Muscle layer of duodenum (tissue), 2 donors: ENCODE data around the gene TTLL10.

Experiments
- H3K27ac ChIP-seq: one replicate; pipeline ENCODE4 v1.7.0; 2013; ENCODE audit warnings: mild to moderate bottlenecking, low read length
- H3K27me3 ChIP-seq: one replicate; pipeline ENCODE4 v1.7.0; 2013; ENCODE audit warnings: low read depth, mild to moderate bottlenecking, control low read depth, low read length
- H3K36me3 ChIP-seq, 2 donors: one replicate each; pipeline ENCODE4 v1.7.0; 2013; ENCODE audit warnings: low read length in 2 of 2, control low read depth in 1 of 2, mild to moderate bottlenecking in 1 of 2; ENCODE audit not compliant: insufficient read depth in 2 of 2, control insufficient read depth in 1 of 2
- H3K4me1 ChIP-seq, 2 donors: one replicate each; pipeline ENCODE4 v1.7.0; 2013; ENCODE audit warnings: low read length in 2 of 2, mild to moderate bottlenecking in 2 of 2, control low read depth in 1 of 2, moderate library complexity in 1 of 2; ENCODE audit not compliant: insufficient read depth in 2 of 2, control insufficient read depth in 1 of 2
- H3K4me3 ChIP-seq, 2 donors: one replicate each; pipeline ENCODE4 v1.7.0; 2013; ENCODE audit warnings: low read length in 2 of 2, low read depth in 1 of 2, mild to moderate bottlenecking in 1 of 2
- H3K9me3 ChIP-seq, 2 donors: one replicate each; pipeline ENCODE4 v1.7.0; 2013; ENCODE audit warnings: low read length in 2 of 2, control low read depth in 1 of 2, mild to moderate bottlenecking in 1 of 2; ENCODE audit not compliant: control insufficient read depth in 1 of 2
- donor health status: healthy.

Gene TTLL10

DNA sequence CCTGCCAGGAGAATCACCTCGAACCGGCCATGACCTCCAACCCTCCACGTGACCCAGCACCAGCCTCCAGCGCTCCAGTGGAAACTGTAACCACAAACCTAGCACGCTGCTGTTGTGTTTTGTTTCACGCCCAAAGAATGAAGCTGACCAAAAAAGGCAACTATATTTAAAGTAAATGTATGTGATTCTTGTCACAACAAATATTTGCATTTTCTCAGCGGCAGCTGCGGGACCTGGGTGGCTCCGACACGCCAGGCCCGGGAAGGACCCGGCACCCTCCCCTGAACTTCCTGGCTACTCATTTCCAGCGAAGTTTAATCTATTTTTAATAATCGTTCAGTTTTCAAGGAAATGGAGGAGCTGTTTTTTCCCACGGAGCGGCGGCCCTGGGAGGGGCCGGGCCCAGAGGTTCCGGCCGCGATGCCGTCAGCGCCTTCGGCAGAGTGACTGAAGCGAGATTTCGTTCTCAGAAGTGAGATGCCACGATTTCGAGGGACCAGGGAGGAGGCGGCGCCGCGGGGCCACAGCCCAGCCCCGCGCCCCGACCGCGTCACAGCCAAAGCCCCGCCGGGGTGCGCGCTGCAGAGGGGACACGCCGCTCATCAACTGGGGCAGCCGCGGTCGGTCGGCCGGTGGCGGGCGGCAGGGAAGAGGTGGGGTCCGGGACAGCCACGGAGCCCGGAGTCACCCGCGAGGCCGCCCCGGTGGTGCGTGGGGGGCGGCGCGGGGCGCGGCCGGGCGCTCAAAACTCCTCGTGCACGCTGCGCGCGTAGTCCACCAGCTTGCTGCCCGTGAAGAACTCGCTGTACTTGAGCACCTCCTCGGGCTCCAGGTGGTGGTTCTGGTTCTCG is 43.3 kb downstream of the TTLL10 start:
- Histone ChIP-seq H3K9me3 (no peaks in the 10 kb centered on the region), H3K36me3 (peaks cover 19 to 56% of the 10 kb centered on the region in 2 donors), H3K27me3 (no peaks in the 10 kb centered on the region), H3K27ac (no peak overlapping the region), H3K4me1 (no peaks in the 10 kb centered on the region), H3K4me3 (no peak overlapping the region)

DNA sequence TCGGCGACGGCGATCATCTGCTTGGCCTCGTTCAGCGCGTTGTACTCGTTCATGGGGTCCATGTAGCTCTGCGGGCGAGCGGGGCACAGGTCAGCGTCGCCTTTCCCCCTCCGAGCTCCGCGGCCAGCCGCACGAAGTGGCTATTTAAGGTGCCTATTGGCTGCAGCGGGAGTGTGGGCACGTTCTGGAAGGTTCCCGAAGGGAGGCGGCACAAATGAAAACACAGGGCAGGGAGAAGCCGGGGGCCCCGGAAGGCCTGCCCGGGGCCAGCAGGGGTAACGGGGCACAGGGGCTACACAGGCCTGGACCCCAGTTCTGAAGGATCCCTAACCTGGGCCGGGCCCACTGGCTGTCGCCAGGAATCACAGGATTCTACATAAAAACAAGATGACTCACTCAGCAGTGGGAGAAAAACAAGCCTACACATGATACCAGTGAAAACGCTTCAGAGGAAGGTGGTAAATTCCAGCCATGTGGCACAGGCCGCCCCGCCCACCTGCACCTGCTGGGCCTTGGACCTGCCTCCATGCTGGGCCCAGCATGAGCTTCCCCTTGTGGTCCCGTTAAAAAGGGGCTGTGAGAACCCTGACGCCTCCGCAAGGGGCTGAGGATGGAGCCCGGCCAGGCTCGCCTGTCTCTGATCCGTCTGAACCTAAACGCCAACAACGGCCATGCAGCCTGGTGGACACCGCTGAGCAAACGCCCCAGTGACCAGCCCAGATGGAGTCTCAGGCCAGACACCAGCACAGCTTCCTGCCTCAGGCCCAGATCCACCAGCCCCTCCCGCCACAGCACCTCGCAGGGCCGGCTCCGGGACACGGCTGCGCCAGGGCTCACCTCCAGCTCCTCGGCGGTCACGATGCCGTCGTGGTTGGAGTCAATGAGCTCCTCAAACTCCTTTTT is 44.2 kb downstream of the TTLL10 start:
- Histone ChIP-seq H3K27ac (no peak overlapping the region), H3K36me3 (peaks cover 22 to 64% of the 10 kb centered on the region in 2 donors), H3K4me1 (no peaks in the 10 kb centered on the region)

DNA sequence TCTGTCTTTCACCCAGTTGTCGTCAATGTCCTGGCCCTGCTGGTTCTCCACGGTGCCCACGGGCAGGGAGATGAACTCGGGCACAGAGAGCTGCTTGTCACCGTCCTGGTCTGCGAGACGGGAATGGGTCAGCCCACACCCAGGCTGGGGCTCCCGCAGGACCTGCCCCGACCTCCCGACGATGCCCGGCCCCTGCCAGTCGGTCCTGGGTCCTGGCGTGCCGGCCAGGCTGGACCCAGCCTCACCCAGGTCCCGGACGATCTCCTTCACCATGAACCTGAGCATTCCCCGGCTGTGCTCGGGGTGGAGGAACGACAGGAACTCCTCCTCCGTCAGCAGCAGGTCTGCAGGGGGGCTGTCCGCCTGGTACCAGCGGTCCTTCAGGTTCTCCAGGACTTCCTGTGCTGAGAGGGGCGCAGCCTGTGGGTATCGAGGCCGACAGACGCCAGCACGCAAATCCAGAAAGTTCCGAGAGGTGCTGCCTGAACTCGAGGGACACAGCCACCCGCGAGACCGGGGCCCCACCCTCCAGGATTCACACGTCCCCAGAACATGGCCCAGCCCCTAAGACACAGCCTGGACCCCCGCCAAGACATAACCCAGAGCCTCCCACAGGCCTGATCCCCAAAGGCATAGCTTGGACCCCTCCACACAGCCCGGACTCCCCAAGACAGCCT is 45.0 kb downstream of the TTLL10 start:
- Histone ChIP-seq H3K27me3 (no peaks in the 10 kb centered on the region), H3K4me1 (no peaks in the 10 kb centered on the region), H3K27ac (no peak overlapping the region), H3K9me3 (no peaks in the 10 kb centered on the region), H3K4me3 (no peak overlapping the region), H3K36me3 (peaks cover 27 to 71% of the 10 kb centered on the region in 2 donors)

More for the DNA sequence above, 44.2 kb downstream of the TTLL10 start:
- Histone ChIP-seq H3K27me3 (no peaks in the 10 kb centered on the region), H3K9me3 (no peaks in the 10 kb centered on the region), H3K4me3 (no peak overlapping the region)

DNA sequence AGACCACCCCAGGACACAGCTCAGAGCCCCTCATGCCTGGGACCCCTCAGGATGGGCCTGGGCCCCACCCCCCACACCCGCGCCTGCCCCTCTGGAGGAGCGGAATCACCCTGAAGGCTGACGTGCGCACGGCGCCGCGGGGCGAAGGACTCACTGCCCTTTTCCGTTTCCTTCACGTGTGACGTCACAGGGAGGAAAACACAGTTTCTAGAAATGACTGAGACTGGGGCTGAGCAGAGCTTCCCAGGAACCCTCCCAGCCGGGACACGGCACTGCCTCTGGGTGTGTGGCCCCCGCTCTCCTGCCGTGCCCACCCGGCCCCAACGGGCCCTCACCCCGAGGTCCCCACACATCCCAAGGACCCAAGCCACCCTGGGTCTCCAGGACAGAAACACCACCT is 45.7 kb downstream of the TTLL10 start:
- H3K27me3 ChIP-seq = no peaks in the 10 kb centered on the region
- H3K27ac ChIP-seq = no peak overlapping the region
- no peaks in the 10 kb centered on the region for H3K9me3 ChIP-seq
- peaks cover 27 to 71% of the 10 kb centered on the region in 2 donors for H3K36me3 ChIP-seq
- no peak overlapping the region for H3K4me3 ChIP-seq
- no peaks in the 10 kb centered on the region for H3K4me1 ChIP-seq

GRCh38 chr1:1220197-1220596 is 46.5 kb downstream of the TTLL10 start:
- H3K4me3 ChIP-seq = no peak overlapping the region
- H3K9me3 ChIP-seq = no peaks in the 10 kb centered on the region
- H3K27ac ChIP-seq = no peak overlapping the region
- peaks cover 33 to 73% of the 10 kb centered on the region in 2 donors for H3K36me3 ChIP-seq
- no peaks in the 10 kb centered on the region for H3K4me1 ChIP-seq
- no peaks in the 10 kb centered on the region for H3K27me3 ChIP-seq

GRCh38 chr1:1221887-1222574 is 48.4 kb downstream of the TTLL10 start:
- no peaks in the 10 kb centered on the region for H3K9me3 ChIP-seq

DNA sequence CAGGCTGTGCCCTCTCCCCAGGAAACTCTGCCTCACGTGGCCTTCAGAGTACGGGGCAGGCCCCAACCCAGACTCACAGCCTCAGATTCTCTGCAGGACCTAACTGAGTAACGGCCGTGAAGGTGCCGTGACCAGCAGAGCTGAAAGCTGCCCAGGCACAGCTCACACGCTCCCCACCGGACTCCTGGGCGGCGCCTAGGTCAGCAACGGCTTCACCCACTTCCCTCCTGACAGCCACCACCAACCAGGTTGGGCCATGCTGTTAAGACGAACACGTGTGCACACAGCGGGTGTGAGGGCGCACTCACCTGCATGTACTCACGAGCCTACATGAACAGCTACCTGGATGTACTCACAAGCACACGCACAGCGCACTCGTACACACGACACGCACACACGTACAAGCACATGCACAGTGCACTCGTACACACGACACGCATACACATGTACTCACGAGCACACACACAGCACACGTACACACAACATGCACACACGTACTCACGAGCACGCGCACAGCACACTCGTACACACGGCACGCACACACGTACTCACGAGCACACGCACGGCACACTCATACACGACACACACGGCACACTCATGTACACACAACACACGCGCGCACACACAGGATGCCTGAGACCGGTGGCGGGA is 49.0 kb downstream of the TTLL10 start:
- Histone ChIP-seq H3K9me3 (no peaks in the 10 kb centered on the region), H3K4me3 (no peak overlapping the region), H3K4me1 (no peaks in the 10 kb centered on the region), H3K36me3 (peaks cover 35 to 82% of the 10 kb centered on the region in 2 donors), H3K27ac (no peak overlapping the region), H3K27me3 (no peaks in the 10 kb centered on the region)

More at GRCh38 chr1:1221887-1222574, 48.4 kb downstream of the TTLL10 start:
- Histone ChIP-seq H3K4me1 (no peaks in the 10 kb centered on the region), H3K27ac (no peak overlapping the region), H3K4me3 (no peak overlapping the region), H3K27me3 (no peaks in the 10 kb centered on the region), H3K36me3 (peaks cover 33 to 82% of the 10 kb centered on the region in 2 donors)

- Histone ChIP-seq H3K27me3 (no peaks in the 10 kb centered on the region), H3K27ac (no peak overlapping the region), H3K9me3 (no peaks in the 10 kb centered on the region), H3K4me1 (no peaks in the 10 kb centered on the region), H3K4me3 (no peak overlapping the region), H3K36me3 (peaks cover 34 to 82% of the 10 kb centered on the region in 2 donors)
These were observed 49.6 kb downstream of the TTLL10 start for GRCh38 chr1:1223321-1223720.

DNA sequence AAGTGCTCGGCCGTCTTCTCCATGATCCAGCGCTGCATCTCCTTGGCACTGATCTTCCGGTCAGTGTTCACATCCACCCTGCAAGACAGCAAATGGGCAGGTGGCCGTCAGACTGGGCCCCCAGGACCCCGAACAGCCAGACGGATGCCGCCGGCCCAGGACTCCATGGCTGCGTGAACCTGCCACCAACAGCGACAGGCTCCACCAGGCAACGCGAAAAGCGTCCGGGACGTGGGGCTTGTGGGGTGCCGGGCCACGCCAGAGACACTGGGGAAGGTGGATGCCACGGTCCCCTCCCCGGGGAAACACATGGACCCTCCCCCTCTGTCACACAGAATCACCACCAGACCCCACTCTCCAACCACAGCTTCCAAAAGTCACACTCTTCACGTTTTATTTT is 50.2 kb downstream of the TTLL10 start:
- H3K9me3 ChIP-seq = no peaks in the 10 kb centered on the region
- H3K4me1 ChIP-seq = peaks cover 0 to under 1% of the 10 kb centered on the region in 2 donors
- H3K36me3 ChIP-seq = peaks cover 34 to 82% of the 10 kb centered on the region in 2 donors
- H3K27me3 ChIP-seq = no peaks in the 10 kb centered on the region
- H3K27ac ChIP-seq = no peak overlapping the region
- no peak overlapping the region for H3K4me3 ChIP-seq

DNA sequence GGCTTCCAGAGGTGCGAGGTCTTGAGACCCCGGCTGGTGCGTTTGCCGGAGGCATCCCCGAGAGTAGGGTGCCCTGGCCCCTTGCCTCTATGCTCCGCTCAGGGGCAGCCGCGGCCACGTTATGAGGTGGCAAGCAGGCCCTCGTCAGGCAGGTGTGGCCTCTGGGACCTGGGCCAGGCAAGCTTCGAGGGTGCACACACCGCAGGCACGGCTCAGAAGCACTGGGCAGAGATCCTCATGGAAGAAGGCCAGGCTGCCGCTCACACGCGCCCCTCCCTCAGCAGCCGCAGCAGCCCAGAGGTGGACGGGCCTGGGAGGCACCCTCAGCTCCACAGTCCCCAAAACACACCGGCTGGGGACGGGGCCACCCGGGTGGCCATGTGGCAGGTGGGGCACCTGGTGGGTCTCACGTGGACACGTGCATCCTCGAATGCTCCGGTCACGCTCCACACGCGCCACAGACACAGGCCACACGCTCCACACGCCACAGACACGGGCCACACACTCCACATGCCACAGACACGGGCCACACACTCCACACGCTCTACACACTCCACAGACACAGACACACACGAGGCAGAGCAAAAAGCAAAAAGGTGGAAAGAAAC is 51.7 kb downstream of the TTLL10 start:
- H3K27ac ChIP-seq = no peak overlapping the region
- no peaks in the 10 kb centered on the region for H3K27me3 ChIP-seq
- no peaks in the 10 kb centered on the region for H3K9me3 ChIP-seq
- peaks cover 33 to 71% of the 10 kb centered on the region in 2 donors for H3K36me3 ChIP-seq
- peaks cover 0 to 15% of the 10 kb centered on the region in 2 donors for H3K4me1 ChIP-seq
- H3K4me3 ChIP-seq = no peak overlapping the region
